ENCODE data around the gene NAV2. TPM values are rescaled to one million over a fixed set of nuclear protein-coding genes. Genes with fewer than 3 reads are reported as not detected.

The NAV2 gene
- total RNA-seq, 1 experiment from 2014 or later = 46.3 TPM

- H3K27me3 ChIP-seq (ENCODE audit: insufficient read depth, low read length) = no peaks in the 10 kb centered on the region
- H3K36me3 Mint-ChIP-seq (ENCODE audit: insufficient read depth in 1 of 3, low read depth in 3 of 3) = no peaks in the 10 kb centered on the region; a peak in 1 of 7 replicates
Observed at GRCh38 chr11:19698493-19699292, 13.9 kb upstream of the NAV2 start.

More at GRCh38 chr11:19698493-19699292, 13.9 kb upstream of the NAV2 start:
- no peak overlapping the region for H2BK15ac ChIP-seq (ENCODE audit: low read depth, low read length)
- no peak overlapping the region for H2AFZ ChIP-seq (ENCODE audit: low read length)
- H4K20me1 ChIP-seq (ENCODE audit: control insufficient read depth, insufficient read depth, insufficient read length) = no peaks in the 10 kb centered on the region
- peaks cover 22 to 39% of the 10 kb centered on the region in 2 experiments for H3K4me1 Mint-ChIP-seq
- no peak overlapping the region for H2BK5ac ChIP-seq (ENCODE audit: insufficient read length, low read length)
- H3K9me3 Mint-ChIP-seq = peaks cover 0 to 3% of the 10 kb centered on the region in 2 experiments; a peak in 2 of 5 replicates
- no CpG with 5 or more reads among the region's 8 CpGs for WGBS (ENCODE audit: extremely low coverage, insufficient read length, low lambda C conversion rate)
- no peak overlapping the region for H3K27ac Mint-ChIP-seq
- H3K14ac ChIP-seq (ENCODE audit: insufficient read depth, low read length) = no peak overlapping the region
- no peaks in the 10 kb centered on the region for H3K79me1 ChIP-seq (ENCODE audit: insufficient read depth, low read depth, low read length, poor library complexity, severe bottlenecking)
- H3K27me3 Mint-ChIP-seq (ENCODE audit: low read depth) = peaks cover 16% of the 10 kb centered on the region
- no peak overlapping the region for H4K91ac ChIP-seq (ENCODE audit: insufficient read length, low read depth, low read length)
- TF ChIP-seq CTCF (conservative IDR thresholded peaks at IDR 0.05) = no peak
- H3K23me2 ChIP-seq (ENCODE audit: insufficient read length, low read depth, low read length, poor library complexity, severe bottlenecking) = no peaks in the 10 kb centered on the region
- H3K9ac ChIP-seq (ENCODE audit: extremely low read depth, insufficient read length, low read length) = no peak overlapping the region
- no peak overlapping the region for H3K4me3 Mint-ChIP-seq
- no peak for DNase-seq
- no peak overlapping the region for H2AK5ac ChIP-seq (ENCODE audit: insufficient read length, low read length)
- no peak overlapping the region for H4K8ac ChIP-seq (replicated peaks; ENCODE audit: insufficient read length, low read depth, low read length)
- H3K18ac ChIP-seq (ENCODE audit: insufficient read length, low read depth, low read length) = no peak overlapping the region
- H2BK20ac ChIP-seq (ENCODE audit: low read depth, low read length, poor library complexity, severe bottlenecking) = no peak overlapping the region
- no peaks in the 10 kb centered on the region for H3K79me2 ChIP-seq (ENCODE audit: insufficient read depth, low read length)
- H3K56ac ChIP-seq (ENCODE audit: insufficient read length, low read depth, low read length) = no peak overlapping the region
- no peak overlapping the region for H3K27ac ChIP-seq (ENCODE audit: insufficient read length, low read depth, low read length)
- H3K4me1 ChIP-seq (ENCODE audit: insufficient read depth, low read length) = peaks cover 4% of the 10 kb centered on the region; the same call in 1 of the 2 replicates
- no peaks in the 10 kb centered on the region for H3K9me3 ChIP-seq (ENCODE audit: control insufficient read depth, low read depth, low read length)
- H2BK120ac ChIP-seq (ENCODE audit: low read depth, low read length, poor library complexity, severe bottlenecking) = no peak overlapping the region
- no peak overlapping the region for H2BK12ac ChIP-seq (ENCODE audit: insufficient read length, low read depth, low read length)
- no peak overlapping the region for H4K5ac ChIP-seq (ENCODE audit: insufficient read length, low read depth, low read length)
- no peak overlapping the region for H3K4ac ChIP-seq (ENCODE audit: low read depth, low read length)
- no peak overlapping the region for H3K4me2 ChIP-seq (ENCODE audit: insufficient read depth, insufficient read length, low read length)
- H3T11ph ChIP-seq (ENCODE audit: low read length) = no peak overlapping the region
- no peak overlapping the region for H3K23ac ChIP-seq (ENCODE audit: insufficient read length, low read depth, low read length)
